ENCODE data around the gene BHLHE41. TPM values are rescaled to one million over a fixed set of nuclear protein-coding genes. Genes with fewer than 3 reads are reported as not detected.
A peak's percentile ranks its signal among the peaks of the same experiment; 100 is the strongest.

The BHLHE41 gene
- polyA plus RNA-seq = 0.12 TPM in 1 of 2 replicates, not detected in the other
- polyA minus RNA-seq = not detected in 2 replicates

GRCh38 chr12:26124446-26125399, at the start of gene BHLHE41:
TSS of gene BHLHE41 (minus strand) at chr12:26125037. CDS start at chr12:26124779, 258 bp downstream.
- H3K79me2 ChIP-seq (replicated peaks; ENCODE audit: insufficient read depth, low read length) = no peaks in the 10 kb centered on the region
- TF ChIP-seq SMC3 (conservative IDR thresholded peaks at IDR 0.05; ENCODE audit: poor library complexity) (no peak), TAF1 (IDR thresholded peaks at IDR 0.05; ENCODE audit: low read depth) (no peak), RAD21 (conservative IDR thresholded peaks at IDR 0.05) (no peak), EZH2 (IDR thresholded peaks at IDR 0.05; ENCODE audit: borderline replicate concordance, insufficient read depth, low read length, poor library complexity, severe bottlenecking) (peak; percentile 66), POLR2AphosphoS5 (IDR thresholded peaks at IDR 0.05) (peak; percentile 42), REST (IDR thresholded peaks at IDR 0.05; ENCODE audit: borderline replicate concordance) (no peak), MXI1 (conservative IDR thresholded peaks at IDR 0.05; ENCODE audit: poor library complexity, severe bottlenecking) (no peak)
- no peaks in the 10 kb centered on the region for H3K36me3 ChIP-seq (ENCODE audit: insufficient read depth, low read length)
- peak within 1 kb of the TSS; percentile 51 for H2AFZ ChIP-seq (ENCODE audit: low read depth, low read length)
- no peaks in the 10 kb centered on the region for H3K9me2 ChIP-seq (ENCODE audit: insufficient read depth, low read length)
- peak within 1 kb of the TSS; percentile 69 for H3K4me2 ChIP-seq (ENCODE audit: low read length)
- peaks cover 3% of the 10 kb centered on the region for H3F3A ChIP-seq (ENCODE audit: insufficient read depth, low read length, poor library complexity, severe bottlenecking)
- peak within 1 kb of the TSS; percentile 55 for H3K9ac ChIP-seq (ENCODE audit: low read length)
- H3K27ac ChIP-seq (ENCODE audit: low read length) = no peak within 1 kb of the TSS
- no peaks in the 10 kb centered on the region for H3K9me3 ChIP-seq (ENCODE audit: low read length)
- peaks cover 90% of the 10 kb centered on the region for H3K27me3 ChIP-seq (ENCODE audit: insufficient read depth, low read depth, low read length)
- H4K20me1 ChIP-seq (ENCODE audit: insufficient read depth) = no peaks in the 10 kb centered on the region
- H3K4me3 ChIP-seq (ENCODE audit: low read length) = peak within 1 kb of the TSS; percentile 77

GRCh38 chr12:26172946-26173552, 48.2 kb upstream of the BHLHE41 start:
- no peak overlapping the region for H2AFZ ChIP-seq (ENCODE audit: low read depth, low read length)
- no peaks in the 10 kb centered on the region for H3K9me3 ChIP-seq (ENCODE audit: low read length)
- no peak for TF ChIP-seq EP300 (conservative IDR thresholded peaks at IDR 0.05; ENCODE audit: poor library complexity, severe bottlenecking)
- no peak for TF ChIP-seq RAD21 (conservative IDR thresholded peaks at IDR 0.05)
- TF ChIP-seq POLR2AphosphoS5 (IDR thresholded peaks at IDR 0.05) = no peak
- TF ChIP-seq MXI1 (conservative IDR thresholded peaks at IDR 0.05; ENCODE audit: poor library complexity, severe bottlenecking) = no peak
- no peak for TF ChIP-seq SMC3 (conservative IDR thresholded peaks at IDR 0.05; ENCODE audit: poor library complexity)
- H3K4me3 ChIP-seq (ENCODE audit: low read length) = no peak overlapping the region
- no peak overlapping the region for H3K9ac ChIP-seq (ENCODE audit: low read length)
- no peak overlapping the region for H3K27ac ChIP-seq (ENCODE audit: low read length)
- H3K36me3 ChIP-seq (ENCODE audit: insufficient read depth, low read length) = no peaks in the 10 kb centered on the region
- no peaks in the 10 kb centered on the region for H3F3A ChIP-seq (ENCODE audit: insufficient read depth, low read length, poor library complexity, severe bottlenecking)
- H3K27me3 ChIP-seq (ENCODE audit: insufficient read depth, low read depth, low read length) = no peaks in the 10 kb centered on the region
- H3K79me2 ChIP-seq (replicated peaks; ENCODE audit: insufficient read depth, low read length) = no peaks in the 10 kb centered on the region
- H4K20me1 ChIP-seq (ENCODE audit: insufficient read depth) = no peaks in the 10 kb centered on the region
- no peaks in the 10 kb centered on the region for H3K9me2 ChIP-seq (ENCODE audit: insufficient read depth, low read length)
- no peak overlapping the region for H3K4me2 ChIP-seq (ENCODE audit: low read length)

All from neural cell (in vitro differentiated cells).